HepG2 (cell line): ENCODE results near the gene CHID1. TPM values are rescaled to one million over a fixed set of nuclear protein-coding genes. Genes with fewer than 3 reads are reported as not detected.
A peak's percentile ranks its signal among the peaks of the same experiment; 100 is the strongest.

Experiments used
- CBX2 ChIP-seq, 2 experiments: fragments of 200-600 bp in 1 of 2; sonication (generic); formaldehyde crosslinking in 1 of 2; IDR thresholded peaks; 2 replicates each; pipeline versions ENCODE4 v1.7.0 to v1.8.1; 2018 to 2022; ENCODE audit warnings: low read depth in 2 of 2, low read length in 1 of 2, mild to moderate bottlenecking in 1 of 2, missing genetic modification reagents in 1 of 2
- IKZF5 ChIP-seq: IDR thresholded peaks from 2 replicates; pipeline ENCODE4 v1.6.1; 2018; ENCODE audit warnings: missing genetic modification reagents, mild to moderate bottlenecking, missing compliant biosample characterization
- KDM6A ChIP-seq: IDR thresholded peaks from 2 replicates; pipeline ENCODE4 v1.6.1; 2016; ENCODE audit warnings: low read depth
- KLF11 ChIP-seq: IDR thresholded peaks from 2 replicates; pipeline ENCODE4 v1.6.1; 2016; ENCODE audit warnings: missing compliant biosample characterization
- MATR3 ChIP-seq: sonication (generic); formaldehyde crosslinking; IDR thresholded peaks from 2 replicates; pipeline ENCODE4 v1.4.0; 2020; ENCODE audit warnings: missing genetic modification reagents
- MLX ChIP-seq: IDR thresholded peaks from 2 replicates; pipeline ENCODE4 v1.6.1; 2016
- MYNN ChIP-seq: sonication (generic); formaldehyde crosslinking; IDR thresholded peaks from 2 replicates; pipeline ENCODE4 v1.4.0; 2020; ENCODE audit warnings: mild to moderate bottlenecking, low read depth, missing genetic modification reagents
- ONECUT2 ChIP-seq: sonication (generic); formaldehyde crosslinking; IDR thresholded peaks from 2 replicates; pipeline ENCODE4 v1.4.0; 2020; ENCODE audit warnings: missing genetic modification reagents
- PAF1 ChIP-seq: IDR thresholded peaks from 2 replicates; pipeline ENCODE4 v1.6.1; 2016; ENCODE audit warnings: missing genetic modification reagents, missing compliant biosample characterization
- POLR2A ChIP-seq, 2 experiments: IDR thresholded peaks; 2 replicates each; pipeline ENCODE4 v1.6.1; 2011; ENCODE audit warnings: low read depth in 2 of 2, low read length in 2 of 2, mild to moderate bottlenecking in 1 of 2, moderate library complexity in 1 of 2; ENCODE audit not compliant: insufficient read depth in 1 of 2
- SIN3A ChIP-seq: IDR thresholded peaks from 2 replicates; pipeline ENCODE4 v1.6.1; 2011; ENCODE audit warnings: low read depth, mild to moderate bottlenecking, control low read depth, low read length, borderline replicate concordance
- SNAI1 ChIP-seq: sonication (generic); formaldehyde crosslinking; IDR thresholded peaks from 2 replicates; pipeline ENCODE4 v1.5.0; 2020; ENCODE audit warnings: mild to moderate bottlenecking, missing genetic modification reagents, borderline replicate concordance
- ZBTB14 ChIP-seq: sonication (generic); formaldehyde crosslinking; IDR thresholded peaks from 2 replicates; pipeline ENCODE4 v1.4.0; 2020; ENCODE audit warnings: missing genetic modification reagents
- ZBTB20 ChIP-seq: sonication (generic); formaldehyde crosslinking; IDR thresholded peaks from 2 replicates; pipeline ENCODE4 v1.8.1; 2023; ENCODE audit warnings: missing genetic modification reagents, low read depth, mild to moderate bottlenecking, borderline replicate concordance
- ZBTB25 ChIP-seq: IDR thresholded peaks from 2 replicates; pipeline ENCODE4 v1.6.1; 2018; ENCODE audit warnings: missing genetic modification reagents
- ZBTB33 ChIP-seq: sonication (generic); formaldehyde crosslinking; IDR thresholded peaks from 2 replicates; pipeline ENCODE4 v1.4.0; 2020; ENCODE audit warnings: missing genetic modification reagents
- ZBTB7B ChIP-seq: sonication (generic); formaldehyde crosslinking; IDR thresholded peaks from 2 replicates; pipeline ENCODE4 v1.4.0; 2020; ENCODE audit warnings: missing genetic modification reagents
- ZFP41 ChIP-seq: sonication (generic); formaldehyde crosslinking; IDR thresholded peaks from 2 replicates; pipeline ENCODE4 v1.4.0; 2020; ENCODE audit warnings: mild to moderate bottlenecking, missing genetic modification reagents, borderline replicate concordance
- ZNF547 ChIP-seq: sonication (generic); formaldehyde crosslinking; IDR thresholded peaks from 2 replicates; pipeline ENCODE4 v1.5.1; 2020; ENCODE audit warnings: mild to moderate bottlenecking, missing genetic modification reagents
- ZNF615 ChIP-seq: sonication (generic); formaldehyde crosslinking; IDR thresholded peaks from 2 replicates; pipeline ENCODE4 v1.5.0; 2020; ENCODE audit warnings: mild to moderate bottlenecking, missing genetic modification reagents, borderline replicate concordance
- ZNF772 ChIP-seq: sonication (generic); formaldehyde crosslinking; IDR thresholded peaks from 2 replicates; pipeline ENCODE4 v1.5.0; 2020; ENCODE audit warnings: mild to moderate bottlenecking, missing genetic modification reagents
- ZNF841 ChIP-seq: sonication (generic); formaldehyde crosslinking; IDR thresholded peaks from 2 replicates; pipeline ENCODE4 v1.8.1; 2023; ENCODE audit warnings: missing genetic modification reagents, borderline replicate concordance
- polyA plus RNA-seq, 8 experiments: library from polyadenylated mRNA; depleted of rRNA in 3 of 8; stranded (reverse) in 7 of 8; unstranded in 1 of 8; fragments of >200 nt; fragmentation: Illumina TruSeq in 4 of 8; extraction: Trizol in 4 of 8; gene quantifications; 2 replicates each; pipeline versions ENCODE4 v1.2.1 to v1.2.3, GENCODE V29; 2011 to 2016; ENCODE audit warnings: low read depth in 4 of 8, missing spikeins in 1 of 8, mixed read lengths in 1 of 8; ENCODE audit not compliant: insufficient read depth in 1 of 8
- total RNA-seq, 5 experiments: library from RNA; depleted of rRNA; stranded (reverse); fragments of >200 nt; fragmentation: Illumina TruSeq; extraction: Trizol; gene quantifications; 2 replicates each; pipeline ENCODE4 v1.2.3, GENCODE V29; 2016; ENCODE audit warnings: low read depth in 1 of 5

Gene CHID1
- total and polyA plus RNA-seq, 2 of the 13 experiments (the other 11 are each of a cell fraction or from before 2014, with no cell fraction given) = 65.1 to 93.6 TPM

- TF ChIP-seq ZBTB20 (peak; percentile 60; the same call in 1 of the 2 replicates), ZBTB33 (CRISPR knock-in tag) (peak; percentile 97), CBX2 (IDR thresholded peaks at IDR 0.05; ENCODE audit: low read depth, low read length) (no peak), CBX2 (CRISPR knock-in tag; IDR thresholded peaks at IDR 0.05; ENCODE audit: low read depth) (no peak), SIN3A (peak; percentile 80; the same call in 1 of the 2 replicates), ZBTB14 (no peak; the same call in 1 of the 2 replicates), KLF11 (CRISPR knock-in tag) (peak; percentile 80; the same call in 1 of the 2 replicates), PAF1 (CRISPR knock-in tag) (no peak), SNAI1 (CRISPR knock-in tag) (no peak), POLR2A (IDR thresholded peaks at IDR 0.05; ENCODE audit: insufficient read depth in 1 of 2, low read depth in 2 of 2, low read length in 2 of 2) (0 out of 4 replicates have a peak, but pooled peaks of 1 of the 2 experiments have one; percentile 38), MYNN (peak; percentile 55; the same call in 1 of the 2 replicates), ZBTB25 (CRISPR knock-in tag) (0 out of 2 replicates have a peak, but pooled peaks have one; percentile 30), ZNF841 (no peak), ZNF772 (peak; percentile 88), ZFP41 (CRISPR knock-in tag) (0 out of 2 replicates have a peak, but pooled peaks have one; percentile 66), ZNF547 (CRISPR knock-in tag) (no peak; the same call in 1 of the 2 replicates), ZBTB7B (CRISPR knock-in tag) (peak; percentile 73; the same call in 1 of the 2 replicates), IKZF5 (CRISPR knock-in tag) (peak; percentile 39; the same call in 1 of the 2 replicates), KDM6A (CRISPR knock-in tag) (no peak), MLX (CRISPR knock-in tag) (peak; percentile 71), MATR3 (no peak), ONECUT2 (CRISPR knock-in tag) (no peak), ZNF615 (CRISPR knock-in tag) (no peak)
Measured at GRCh38 chr11:838441-839279, 72.0 kb downstream of the CHID1 start (continued).
